IMR-90 (cell line): ENCODE results near the gene HOXD13. TPM values are rescaled to one million over a fixed set of nuclear protein-coding genes. Genes with fewer than 3 reads are reported as not detected.

Experiments used
- ATAC-seq: fragments of 200-7000 bp; cut with Tn5 transposase; 2 replicates; pipeline ENCODE4 v1.9.1; 2020; ENCODE audit warnings: low read depth, mild to moderate bottlenecking, moderate library complexity
- BruUV-seq: library from RNA; stranded (reverse); fragments of 400-500 nt; replicated peaks from 2 replicates; lab custom pipeline; 2021; lab: Mats Ljungman, UMichigan
- CTCF ChIA-PET: fragments of 300-600 bp; formaldehyde crosslinking; extraction: SDS; loops from one replicate; lab custom pipeline; 2021; ENCODE audit warnings: antibody characterized with exemption; lab: Yijun Ruan, JAX
- POLR2A ChIA-PET: fragments of 300-600 bp; sonication (Branson Sonifier 250); formaldehyde crosslinking; loops from one replicate; lab custom pipeline; 2022; ENCODE audit warnings: antibody characterized with exemption; ENCODE audit not compliant: unreplicated experiment; lab: Charles Lee
- DNase-seq: peaks from one replicate; pipeline ENCODE4 v3.0.0; 2013
- H2AFZ ChIP-seq: replicated peaks from 2 replicates; pipeline ENCODE3; 2013; ENCODE audit warnings: low read length, mild to moderate bottlenecking; ENCODE audit not compliant: poor library complexity
- H2AK5ac ChIP-seq: 2 replicates; pipeline ENCODE4 v1.6.1; 2013; ENCODE audit warnings: low read depth, low read length, inconsistent platforms
- H2AK9ac ChIP-seq: replicated peaks from 2 replicates; pipeline ENCODE3; 2013; ENCODE audit warnings: mild to moderate bottlenecking, low read depth, low read length, moderate library complexity; ENCODE audit not compliant: poor library complexity
- H2BK120ac ChIP-seq: 2 replicates; pipeline ENCODE4 v1.6.1; 2013; ENCODE audit warnings: low read depth, low read length, inconsistent platforms
- H2BK15ac ChIP-seq: 3 replicates; pipeline ENCODE4 v1.6.1; 2013; ENCODE audit warnings: low read depth, low read length, inconsistent platforms
- H2BK20ac ChIP-seq: 2 replicates; pipeline ENCODE4 v1.6.1; 2013; ENCODE audit warnings: low read depth, mild to moderate bottlenecking, inconsistent platforms, low read length, moderate library complexity
- H2BK5ac ChIP-seq: 2 replicates; pipeline ENCODE4 v1.6.1; 2013; ENCODE audit warnings: mild to moderate bottlenecking, low read depth, low read length, inconsistent platforms; ENCODE audit not compliant: poor library complexity, severe bottlenecking
- H3K14ac ChIP-seq: replicated peaks from 2 replicates; pipeline ENCODE4 v1.6.1; 2013; ENCODE audit warnings: low read depth, low read length, inconsistent platforms
- H3K18ac ChIP-seq: 2 replicates; pipeline ENCODE4 v1.6.1; 2013; ENCODE audit warnings: low read depth, low read length, control low read depth
- H3K23ac ChIP-seq: 2 replicates; pipeline ENCODE4 v1.6.1; 2013; ENCODE audit warnings: low read depth, low read length, inconsistent platforms
- H3K27ac ChIP-seq: 2 replicates; pipeline ENCODE4 v1.5.1; 2013; ENCODE audit warnings: mild to moderate bottlenecking, control low read depth, low read length; ENCODE audit not compliant: insufficient read depth
- H3K27me3 ChIP-seq: 2 replicates; pipeline ENCODE4 v1.6.1; 2013; ENCODE audit warnings: low read length; ENCODE audit not compliant: control insufficient read depth, insufficient read depth
- H3K36me3 ChIP-seq: 2 replicates; pipeline ENCODE4 v1.6.1; 2013; ENCODE audit warnings: low read length, mixed read lengths; ENCODE audit not compliant: control insufficient read depth, insufficient read depth
- H3K4ac ChIP-seq: 2 replicates; pipeline ENCODE4 v1.6.1; 2013; ENCODE audit warnings: low read depth, low read length, inconsistent platforms
- H3K4me1 ChIP-seq: 2 replicates; pipeline ENCODE4 v1.6.1; 2013; ENCODE audit warnings: low read length, mixed read lengths; ENCODE audit not compliant: control insufficient read depth, insufficient read depth
- H3K4me2 ChIP-seq: 2 replicates; pipeline ENCODE4 v1.6.1; 2013; ENCODE audit warnings: low read depth, mild to moderate bottlenecking, control low read depth, low read length, moderate library complexity
- H3K4me3 ChIP-seq: 2 replicates; pipeline ENCODE4 v1.5.1; 2013; ENCODE audit warnings: low read depth, mild to moderate bottlenecking, control low read depth, low read length, moderate library complexity; ENCODE audit not compliant: insufficient read depth
- H3K56ac ChIP-seq: 2 replicates; pipeline ENCODE4 v1.6.1; 2013; ENCODE audit warnings: low read length, inconsistent platforms; ENCODE audit not compliant: insufficient read depth; ENCODE audit errors: extremely low read depth
- H3K79me1 ChIP-seq, 2 experiments: 2 replicates each; pipeline ENCODE4 v1.6.1; 2013; ENCODE audit warnings: low read length in 2 of 2, inconsistent platforms in 1 of 2, low read depth in 1 of 2
- H3K9ac ChIP-seq: 2 replicates; pipeline ENCODE4 v1.6.1; 2013; ENCODE audit warnings: low read depth, low read length, control low read depth
- H3K9me1 ChIP-seq: 2 replicates; pipeline ENCODE4 v1.6.1; 2013; ENCODE audit warnings: low read length, inconsistent platforms; ENCODE audit not compliant: insufficient read depth
- H3K9me3 ChIP-seq: 2 replicates; pipeline ENCODE4 v1.6.1; 2013; ENCODE audit warnings: low read length; ENCODE audit not compliant: control insufficient read depth, insufficient read depth
- H4K20me1 ChIP-seq: 2 replicates; pipeline ENCODE4 v1.6.1; 2013; ENCODE audit warnings: low read length, inconsistent platforms; ENCODE audit not compliant: insufficient read depth
- H4K5ac ChIP-seq: 2 replicates; pipeline ENCODE4 v1.6.1; 2013; ENCODE audit warnings: mild to moderate bottlenecking, low read depth, low read length, control low read depth
- H4K8ac ChIP-seq, 2 experiments: 2 replicates each; pipeline ENCODE4 v1.6.1; 2013; ENCODE audit warnings: low read depth in 2 of 2, low read length in 2 of 2, control low read depth in 1 of 2, inconsistent platforms in 1 of 2
- H4K91ac ChIP-seq: 2 replicates; pipeline ENCODE4 v1.6.1; 2013; ENCODE audit warnings: low read depth, low read length, inconsistent platforms; ENCODE audit not compliant: insufficient read depth
- CTCF ChIP-seq: conservative IDR thresholded peaks from 2 replicates; pipeline ENCODE4 v1.5.1; 2012; ENCODE audit warnings: mild to moderate bottlenecking, low read depth, low read length, improper control_type of control experiment
- ELK1 ChIP-seq: fragments of 150-350 bp; IDR thresholded peaks from 2 replicates; pipeline ENCODE4 v1.6.1; 2016; ENCODE audit warnings: low read depth, mild to moderate bottlenecking, low read length, moderate library complexity, borderline replicate concordance
- RFX5 ChIP-seq: IDR thresholded peaks from 2 replicates; pipeline ENCODE4 v1.8.0; 2012; ENCODE audit warnings: low read depth, mild to moderate bottlenecking, low read length, moderate library complexity
- WGBS, 2 experiments: methylation state at CpG; one replicate each; pipeline versions ENCODE4 v1.1.5 to v1.1.7; 2013; ENCODE audit warnings: missing lambda C conversion rate in 2 of 2; ENCODE audit not compliant: insufficient read length in 1 of 2; ENCODE audit errors: extremely low coverage in 2 of 2; 5-methylcytosine and 5-hydroxymethylcytosine counted together
- dilution Hi-C: fragments of 300-500 bp; cut with HindIII; formaldehyde crosslinking; loops from one replicate; pipeline ENCODE4 v1.14.3; 2018; ENCODE audit warnings: low sequenced_read_pairs; ENCODE audit not compliant: unreplicated experiment
- in situ Hi-C: fragments of 300-500 bp; cut with MboI; formaldehyde crosslinking; loops from 3 replicates; pipeline ENCODE4 v1.14.3; 2019; ENCODE audit warnings: low sequenced_read_pairs, inconsistent platforms, mixed read lengths
- intact Hi-C: fragments of 100-400 bp; cut with micrococcal nuclease; formaldehyde crosslinking; loops from 2 replicates; pipeline ENCODE4 v1.10.0; 2022
- polyA plus RNA-seq, 3 experiments: library from polyadenylated mRNA; depleted of rRNA; stranded (reverse); fragments of >200 nt; gene quantifications; 2 replicates each; pipeline ENCODE4 v1.2.3, GENCODE V29; 2012; ENCODE audit warnings: low replicate concordance in 1 of 3
- total RNA-seq: library from RNA; depleted of rRNA; stranded (reverse); fragments of >200 nt; gene quantifications from 2 replicates; pipeline ENCODE4 v1.2.3, GENCODE V29; 2012

Gene HOXD13
- total and polyA plus RNA-seq, 2 of the 4 experiments (the other 2 are of a cell fraction) = not detected

DNA sequence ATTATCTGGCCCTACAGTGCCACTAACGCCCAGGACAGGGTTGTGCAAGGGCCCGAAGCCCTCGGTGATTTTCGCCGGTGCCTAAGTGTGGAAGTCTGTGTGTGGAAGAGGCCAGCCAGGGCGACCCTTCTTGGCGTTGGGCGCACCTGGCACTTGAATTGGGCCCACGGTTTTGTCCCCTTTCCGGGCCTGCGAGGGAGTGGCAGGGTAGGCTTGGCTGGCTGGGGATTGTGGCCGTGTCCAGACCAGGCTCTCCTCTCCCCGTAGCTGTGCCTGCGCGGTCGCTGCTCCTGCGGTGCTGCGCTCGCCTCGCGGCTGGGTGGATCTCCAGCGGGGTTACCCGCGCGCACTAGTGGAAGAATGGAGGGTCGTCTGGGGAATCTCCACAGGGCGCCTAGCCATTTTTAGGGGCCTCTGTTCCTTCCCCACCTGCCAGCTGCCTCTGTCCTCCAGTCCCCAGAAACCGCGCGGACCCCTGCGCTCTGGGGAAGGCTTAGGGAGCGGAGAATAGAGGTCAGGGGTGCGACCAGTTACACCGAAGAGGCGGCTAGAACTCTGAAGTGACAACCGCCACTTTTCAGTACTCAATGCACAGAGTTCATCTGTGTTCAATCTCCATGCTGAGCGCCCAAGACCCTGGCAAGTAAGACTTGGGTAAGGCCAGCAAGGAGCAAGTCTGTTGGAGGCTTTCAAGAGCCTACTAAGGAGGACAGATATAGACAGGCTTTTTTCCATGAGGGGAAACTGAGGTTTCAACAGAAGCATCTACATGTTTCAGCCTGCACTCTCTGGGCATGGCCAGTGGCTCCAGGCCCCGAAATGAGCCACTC lies 24.7 kb upstream of the HOXD13 start:
- Histone ChIP-seq H4K8ac (no peak overlapping the region), H3K79me1 (no peaks in the 10 kb centered on the region), H3K9ac (no peak overlapping the region), H4K5ac (no peak overlapping the region), H2AFZ (no peak overlapping the region), H2AK5ac (no peak overlapping the region), H2BK120ac (no peak overlapping the region), H3K9me1 (no peaks in the 10 kb centered on the region), H2AK9ac (no peak overlapping the region), H3K14ac (no peak overlapping the region), H3K23ac (no peak overlapping the region), H3K4me1 (no peaks in the 10 kb centered on the region), H3K4me2 (peak overlapping the region; percentile 22; the same call in 1 of the 2 replicates), H3K56ac (no peak overlapping the region), H4K20me1 (no peaks in the 10 kb centered on the region), H3K4me3 (no peak overlapping the region), H3K18ac (no peak overlapping the region), H4K91ac (no peak overlapping the region), H3K36me3 (no peaks in the 10 kb centered on the region), H3K27me3 (peaks cover 68% of the 10 kb centered on the region), H3K9me3 (peaks cover 6% of the 10 kb centered on the region; the same call in 1 of the 2 replicates), H2BK15ac (no peak overlapping the region), H3K27ac (no peak overlapping the region), H3K4ac (no peak overlapping the region), H2BK5ac (no peak overlapping the region), H2BK20ac (no peak overlapping the region)
- ChIA-PET CTCF (no interaction called here), POLR2A (no interaction called here)
- in situ Hi-C loops (no loop called here), intact Hi-C loops (no loop called here), dilution Hi-C loops (no loop called here)
- DNase-seq = no peak
- BruUV-seq = no TSS peak
- WGBS, 2 experiments = 30% methylated on average over 5 of the region's 38 CpGs; no CpG with 5 or more reads in 1 of the 2 experiments
- TF ChIP-seq RFX5 (no peak), ELK1 (no peak), CTCF (no peak)
- ATAC-seq = no peak
